ENCODE results near the gene PLCL1. TPM values are rescaled to one million over a fixed set of nuclear protein-coding genes. Genes with fewer than 3 reads are reported as not detected.

PLCL1 gene
- total RNA-seq, 1 experiment from 2014 or later = 0.07 TPM

DNA sequence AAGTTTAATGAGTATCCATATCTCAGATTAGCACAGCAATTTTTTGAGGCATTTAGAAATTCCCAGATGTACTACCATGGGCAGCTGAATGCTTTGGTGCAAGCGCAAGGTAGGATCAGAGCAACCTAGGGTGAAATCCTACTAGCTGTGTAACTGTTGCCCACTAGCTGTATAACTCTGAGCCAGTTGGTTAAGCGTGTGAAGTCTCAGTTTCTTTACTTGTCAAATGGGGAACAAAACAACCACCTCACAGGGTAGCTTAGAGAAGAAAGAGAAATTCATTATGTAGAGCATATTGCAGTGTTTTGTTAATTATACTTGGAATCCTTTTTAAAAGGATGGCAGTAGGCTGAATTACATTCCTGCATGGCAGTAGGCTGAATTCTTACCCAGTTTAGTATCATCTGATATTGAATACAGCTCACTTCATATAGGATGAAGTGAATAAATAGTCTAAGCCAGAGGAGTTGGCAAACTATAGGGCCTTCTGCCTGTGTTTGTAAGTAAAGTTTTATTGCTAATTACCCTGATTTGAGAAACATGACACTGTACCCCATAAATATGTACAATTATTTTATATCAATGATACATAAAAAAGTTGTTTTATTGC lies 180.7 kb downstream of the PLCL1 start:
- Mint-ChIP-seq H3K36me3 (ENCODE audit: insufficient read depth, unreplicated experiment) (no peaks in the 10 kb centered on the region), H3K4me3 (ENCODE audit: low read depth, unreplicated experiment) (no peak overlapping the region), H3K27ac (ENCODE audit: unreplicated experiment) (no peak overlapping the region), H3K27me3 (ENCODE audit: unreplicated experiment) (no peaks in the 10 kb centered on the region), H3K4me1 (ENCODE audit: low read depth, unreplicated experiment) (no peaks in the 10 kb centered on the region), H3K9me3 (ENCODE audit: low read depth, unreplicated experiment) (no peaks in the 10 kb centered on the region)
- TF ChIP-seq, protein P1, sequence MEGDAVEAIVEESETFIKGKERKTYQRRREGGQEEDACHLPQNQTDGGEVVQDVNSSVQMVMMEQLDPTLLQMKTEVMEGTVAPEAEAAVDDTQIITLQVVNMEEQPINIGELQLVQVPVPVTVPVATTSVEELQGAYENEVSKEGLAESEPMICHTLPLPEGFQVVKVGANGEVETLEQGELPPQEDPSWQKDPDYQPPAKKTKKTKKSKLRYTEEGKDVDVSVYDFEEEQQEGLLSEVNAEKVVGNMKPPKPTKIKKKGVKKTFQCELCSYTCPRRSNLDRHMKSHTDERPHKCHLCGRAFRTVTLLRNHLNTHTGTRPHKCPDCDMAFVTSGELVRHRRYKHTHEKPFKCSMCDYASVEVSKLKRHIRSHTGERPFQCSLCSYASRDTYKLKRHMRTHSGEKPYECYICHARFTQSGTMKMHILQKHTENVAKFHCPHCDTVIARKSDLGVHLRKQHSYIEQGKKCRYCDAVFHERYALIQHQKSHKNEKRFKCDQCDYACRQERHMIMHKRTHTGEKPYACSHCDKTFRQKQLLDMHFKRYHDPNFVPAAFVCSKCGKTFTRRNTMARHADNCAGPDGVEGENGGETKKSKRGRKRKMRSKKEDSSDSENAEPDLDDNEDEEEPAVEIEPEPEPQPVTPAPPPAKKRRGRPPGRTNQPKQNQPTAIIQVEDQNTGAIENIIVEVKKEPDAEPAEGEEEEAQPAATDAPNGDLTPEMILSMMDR (IDR thresholded peaks at IDR 0.05; ENCODE audit: unreplicated experiment) = no peak
- intact Hi-C loops (cut with micrococcal nuclease; ENCODE audit: unreplicated experiment) = loop anchor here (10.0 kb wide), 1 partner anchor 180 kb away; the partner anchor contains the start of gene PLCL1
- no peak for DNase-seq
- no TSS peak for BruUV-seq (replicated peaks)
- CTCF ChIA-PET = no interaction called here

DNA sequence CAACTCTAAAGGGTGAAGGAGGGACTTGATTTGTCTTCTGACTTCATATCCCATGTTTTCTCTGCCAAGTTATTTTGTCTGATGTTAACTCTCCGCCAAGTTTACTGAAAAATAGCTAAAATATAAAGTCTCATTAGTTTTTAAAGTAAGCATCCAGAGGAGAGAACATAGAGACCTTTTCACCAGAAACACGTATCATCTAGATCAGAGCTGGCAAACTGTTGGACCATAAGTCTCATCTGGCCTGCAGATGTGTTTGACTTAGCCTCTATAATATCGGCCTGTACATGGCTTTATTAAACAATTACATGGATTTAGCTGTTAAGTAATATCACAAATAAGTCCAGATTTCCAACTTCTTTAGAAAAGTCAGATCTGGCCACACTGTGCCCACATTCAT lies 182.6 kb downstream of the PLCL1 start:
- no peak overlapping the region for H3K4me3 Mint-ChIP-seq (ENCODE audit: low read depth, unreplicated experiment)
- TF ChIP-seq, protein P1 (IDR thresholded peaks at IDR 0.05; ENCODE audit: unreplicated experiment) = no peak
- CTCF ChIA-PET = no interaction called here
- H3K4me1 Mint-ChIP-seq (ENCODE audit: low read depth, unreplicated experiment) = no peaks in the 10 kb centered on the region
- intact Hi-C loops (cut with micrococcal nuclease; ENCODE audit: unreplicated experiment) = loop anchor here (10.0 kb wide), 1 partner anchor 182 kb away; the partner anchor contains the start of gene PLCL1
- H3K9me3 Mint-ChIP-seq (ENCODE audit: low read depth, unreplicated experiment) = no peaks in the 10 kb centered on the region
- BruUV-seq (replicated peaks) = no TSS peak
- no peak overlapping the region for H3K27ac Mint-ChIP-seq (ENCODE audit: unreplicated experiment)
- DNase-seq = no peak
- no peaks in the 10 kb centered on the region for H3K36me3 Mint-ChIP-seq (ENCODE audit: insufficient read depth, unreplicated experiment)
- no peaks in the 10 kb centered on the region for H3K27me3 Mint-ChIP-seq (ENCODE audit: unreplicated experiment)

DNA sequence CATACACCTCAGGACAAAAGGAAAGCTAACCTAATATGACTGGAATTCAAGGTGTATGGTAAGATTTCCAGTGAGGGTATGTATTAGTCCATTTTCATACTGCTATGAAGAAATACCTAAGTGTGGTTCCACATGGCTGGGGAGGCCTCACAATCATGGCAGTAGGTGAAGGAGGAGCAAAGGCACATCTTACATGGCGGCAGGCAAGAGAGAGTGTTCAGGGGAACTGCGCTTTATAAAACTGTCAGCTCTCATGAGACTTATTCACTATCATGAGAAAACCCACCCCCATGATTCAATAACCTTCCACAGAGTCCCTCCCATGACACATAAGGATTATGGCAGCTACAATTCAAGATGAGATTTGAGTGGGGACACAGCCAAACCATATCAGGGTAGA lies 186.0 kb downstream of the PLCL1 start:
- no peak overlapping the region for H3K4me3 Mint-ChIP-seq (ENCODE audit: low read depth, unreplicated experiment)
- CTCF ChIA-PET = no interaction called here
- no TSS peak for BruUV-seq (replicated peaks)
- TF ChIP-seq, protein P1 (IDR thresholded peaks at IDR 0.05; ENCODE audit: unreplicated experiment) = no peak
- H3K9me3 Mint-ChIP-seq (ENCODE audit: low read depth, unreplicated experiment) = no peaks in the 10 kb centered on the region
- intact Hi-C loops (cut with micrococcal nuclease; ENCODE audit: unreplicated experiment) = no loop called here
- H3K27me3 Mint-ChIP-seq (ENCODE audit: unreplicated experiment) = peaks cover 10% of the 10 kb centered on the region
- no peaks in the 10 kb centered on the region for H3K36me3 Mint-ChIP-seq (ENCODE audit: insufficient read depth, unreplicated experiment)
- H3K27ac Mint-ChIP-seq (ENCODE audit: unreplicated experiment) = no peak overlapping the region
- no peak for DNase-seq
- no peaks in the 10 kb centered on the region for H3K4me1 Mint-ChIP-seq (ENCODE audit: low read depth, unreplicated experiment)

DNA sequence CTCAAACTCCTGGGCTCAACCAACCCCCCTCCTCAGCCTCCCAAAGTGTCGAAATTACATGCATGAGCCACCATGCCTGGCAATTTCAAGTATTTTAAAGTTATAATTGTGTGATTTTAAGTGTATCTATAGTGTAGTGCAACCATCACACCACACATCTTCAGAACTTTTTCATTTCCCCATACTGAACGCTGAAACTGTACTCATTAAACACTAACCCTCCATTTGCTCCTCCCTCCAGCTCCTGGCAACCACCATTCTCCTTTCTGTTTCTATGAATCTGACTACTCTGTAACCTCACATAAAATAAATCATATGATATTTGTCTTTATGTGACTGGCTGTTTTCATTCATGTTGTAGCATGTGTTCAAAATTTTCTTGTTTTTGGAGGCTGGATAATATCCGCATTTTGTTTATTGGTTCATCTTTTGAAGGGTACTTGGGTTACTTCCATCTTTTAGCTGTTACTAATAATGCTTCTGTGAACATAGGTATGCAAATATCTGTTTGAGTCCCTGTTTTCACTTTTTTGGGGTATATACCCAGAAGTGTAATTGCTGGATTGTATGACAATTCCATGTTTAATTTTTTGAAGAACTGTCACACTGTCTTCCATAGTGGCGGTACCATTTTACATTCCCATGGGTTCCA lies 188.2 kb downstream of the PLCL1 start:
- Mint-ChIP-seq H3K4me3 (ENCODE audit: low read depth, unreplicated experiment) (no peak overlapping the region), H3K36me3 (ENCODE audit: insufficient read depth, unreplicated experiment) (no peaks in the 10 kb centered on the region), H3K9me3 (ENCODE audit: low read depth, unreplicated experiment) (no peaks in the 10 kb centered on the region), H3K27me3 (ENCODE audit: unreplicated experiment) (peaks cover 10% of the 10 kb centered on the region), H3K27ac (ENCODE audit: unreplicated experiment) (no peak overlapping the region), H3K4me1 (ENCODE audit: low read depth, unreplicated experiment) (no peaks in the 10 kb centered on the region)
- no TSS peak for BruUV-seq (replicated peaks)
- TF ChIP-seq, protein P1 (IDR thresholded peaks at IDR 0.05; ENCODE audit: unreplicated experiment) = no peak
- no peak for DNase-seq
- CTCF ChIA-PET = interaction anchor here (0.6 kb wide), 1 partner anchor 84 kb away, joined by 3 read pairs; no protein-coding TSS in a partner anchor
- intact Hi-C loops (cut with micrococcal nuclease; ENCODE audit: unreplicated experiment) = no loop called here

Measured in Calu3 (cell line).